HepG2 (cell line): ENCODE results near the gene ZDHHC16. TPM values are rescaled to one million over a fixed set of nuclear protein-coding genes. Genes with fewer than 3 reads are reported as not detected.
A peak's percentile ranks its signal among the peaks of the same experiment; 100 is the strongest.

ENCODE experiments used
- HNF4G ChIP-seq, 2 experiments: sonication (generic) in 1 of 2; formaldehyde crosslinking in 1 of 2; IDR thresholded peaks; 2 replicates each; pipeline versions ENCODE4 v1.4.0 to v1.6.1; 2011 to 2020; ENCODE audit warnings: borderline replicate concordance in 2 of 2, low read depth in 2 of 2, mild to moderate bottlenecking in 2 of 2, low read length in 1 of 2, missing genetic modification reagents in 1 of 2, moderate library complexity in 1 of 2
- NR2F1 ChIP-seq, 2 experiments: fragments of 450-650 bp in 1 of 2; formaldehyde crosslinking in 1 of 2; IDR thresholded peaks; 2 replicates each; pipeline versions ENCODE4 v1.5.0 to v1.6.1; 2016 to 2020; ENCODE audit warnings: mild to moderate bottlenecking in 1 of 2, missing compliant biosample characterization in 1 of 2, missing genetic modification reagents in 1 of 2, moderate library complexity in 1 of 2
- NR3C1 ChIP-seq: sonication (generic); formaldehyde crosslinking; IDR thresholded peaks from 2 replicates; pipeline ENCODE4 v1.4.0; 2020; ENCODE audit warnings: missing genetic modification reagents
- POLR2A ChIP-seq, 2 experiments: IDR thresholded peaks; 2 replicates each; pipeline ENCODE4 v1.6.1; 2011; ENCODE audit warnings: low read depth in 2 of 2, low read length in 2 of 2, mild to moderate bottlenecking in 1 of 2, moderate library complexity in 1 of 2; ENCODE audit not compliant: insufficient read depth in 1 of 2
- RFX5 ChIP-seq: IDR thresholded peaks from 2 replicates; pipeline ENCODE4 v1.6.1; 2011; ENCODE audit warnings: low read depth, low read length, improper control_type of control experiment
- SNAI1 ChIP-seq: sonication (generic); formaldehyde crosslinking; IDR thresholded peaks from 2 replicates; pipeline ENCODE4 v1.5.0; 2020; ENCODE audit warnings: mild to moderate bottlenecking, missing genetic modification reagents, borderline replicate concordance
- SOX6 ChIP-seq, 2 experiments: fragments of 450-650 bp in 1 of 2; sonication (generic) in 1 of 2; formaldehyde crosslinking in 1 of 2; IDR thresholded peaks; 2 replicates each; pipeline versions ENCODE4 v1.4.0 to v1.6.1; 2017 to 2020; ENCODE audit warnings: antibody characterized with exemption in 1 of 2, mild to moderate bottlenecking in 1 of 2, missing genetic modification reagents in 1 of 2
- ZFYVE20 ChIP-seq: sonication (generic); formaldehyde crosslinking; IDR thresholded peaks from 2 replicates; pipeline ENCODE4 v1.8.0; 2023; ENCODE audit warnings: low read depth, mild to moderate bottlenecking, moderate library complexity, missing genetic modification reagents, borderline replicate concordance
- ZNF496 ChIP-seq: sonication (generic); formaldehyde crosslinking; IDR thresholded peaks from 2 replicates; pipeline ENCODE4 v1.8.1; 2023; ENCODE audit warnings: mild to moderate bottlenecking, moderate library complexity, missing genetic modification reagents; ENCODE audit not compliant: insufficient replicate concordance
- polyA plus RNA-seq, 8 experiments: library from polyadenylated mRNA; depleted of rRNA in 3 of 8; stranded (reverse) in 7 of 8; unstranded in 1 of 8; fragments of >200 nt; fragmentation: Illumina TruSeq in 4 of 8; extraction: Trizol in 4 of 8; gene quantifications; 2 replicates each; pipeline versions ENCODE4 v1.2.1 to v1.2.3, GENCODE V29; 2011 to 2016; ENCODE audit warnings: low read depth in 4 of 8, missing spikeins in 1 of 8, mixed read lengths in 1 of 8; ENCODE audit not compliant: insufficient read depth in 1 of 8
- total RNA-seq, 5 experiments: library from RNA; depleted of rRNA; stranded (reverse); fragments of >200 nt; fragmentation: Illumina TruSeq; extraction: Trizol; gene quantifications; 2 replicates each; pipeline ENCODE4 v1.2.3, GENCODE V29; 2016; ENCODE audit warnings: low read depth in 1 of 5
- TF ChIP-seq, protein P1 (sequence below): sonication (generic); formaldehyde crosslinking; IDR thresholded peaks from 2 replicates; pipeline ENCODE4 v1.9.0; 2022; ENCODE audit warnings: low read depth, missing genetic modification reagents
- TF ChIP-seq, protein P2 (sequence below): sonication (generic); formaldehyde crosslinking; IDR thresholded peaks from 2 replicates; pipeline ENCODE4 v1.4.0; 2020; ENCODE audit warnings: missing genetic modification reagents
- TF ChIP-seq, protein P3 (sequence below): sonication (generic); formaldehyde crosslinking; IDR thresholded peaks from 2 replicates; pipeline ENCODE4 v1.8.1; 2023; ENCODE audit warnings: missing genetic modification reagents, inconsistent platforms, borderline replicate concordance
- TF ChIP-seq, protein P4 (sequence below): sonication (generic); formaldehyde crosslinking; IDR thresholded peaks from 2 replicates; pipeline ENCODE4 v1.4.0; 2020; ENCODE audit warnings: missing genetic modification reagents, borderline replicate concordance

ZDHHC16 gene
- total and polyA plus RNA-seq, 2 of the 13 experiments (the other 11 are each of a cell fraction or from before 2014, with no cell fraction given) = 40.8 to 41.8 TPM

DNA sequence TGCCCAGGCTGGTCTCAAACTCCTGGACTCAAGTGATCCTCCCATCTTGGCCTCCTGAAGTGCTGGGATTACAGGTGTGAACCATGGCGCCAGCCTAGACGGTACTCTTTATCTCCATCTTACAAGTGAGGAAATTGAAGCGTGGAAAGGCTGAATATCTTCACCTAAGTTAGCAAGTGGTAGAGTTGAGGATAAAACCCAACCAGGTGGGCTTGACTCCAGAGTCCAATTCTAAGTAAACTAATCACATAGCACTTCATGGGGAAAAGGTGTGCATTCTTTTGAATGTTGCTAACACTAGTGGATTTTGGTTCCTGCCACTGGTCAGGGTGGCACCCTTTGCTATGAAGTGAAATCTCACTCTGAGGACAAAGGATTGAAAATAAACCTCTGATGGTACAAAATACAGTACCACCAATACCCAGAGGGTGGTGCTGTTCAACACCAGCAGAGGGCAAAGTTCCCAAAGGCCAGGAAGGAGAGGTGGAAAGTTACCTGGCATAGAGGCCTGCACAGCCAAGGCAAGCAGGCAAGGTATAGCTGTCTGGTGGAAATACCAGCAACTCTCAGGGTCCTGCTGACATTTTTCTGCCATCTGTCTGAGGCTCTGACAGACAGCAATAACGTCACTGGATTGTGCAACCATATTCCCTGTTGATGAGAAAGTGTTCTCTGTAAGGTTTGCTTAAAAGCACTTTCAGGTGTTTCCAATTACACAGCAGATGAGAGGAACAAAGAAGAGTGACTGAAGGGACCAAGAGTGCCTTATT lies 17.6 kb downstream of the ZDHHC16 start (continued):
- TF ChIP-seq, protein P1, sequence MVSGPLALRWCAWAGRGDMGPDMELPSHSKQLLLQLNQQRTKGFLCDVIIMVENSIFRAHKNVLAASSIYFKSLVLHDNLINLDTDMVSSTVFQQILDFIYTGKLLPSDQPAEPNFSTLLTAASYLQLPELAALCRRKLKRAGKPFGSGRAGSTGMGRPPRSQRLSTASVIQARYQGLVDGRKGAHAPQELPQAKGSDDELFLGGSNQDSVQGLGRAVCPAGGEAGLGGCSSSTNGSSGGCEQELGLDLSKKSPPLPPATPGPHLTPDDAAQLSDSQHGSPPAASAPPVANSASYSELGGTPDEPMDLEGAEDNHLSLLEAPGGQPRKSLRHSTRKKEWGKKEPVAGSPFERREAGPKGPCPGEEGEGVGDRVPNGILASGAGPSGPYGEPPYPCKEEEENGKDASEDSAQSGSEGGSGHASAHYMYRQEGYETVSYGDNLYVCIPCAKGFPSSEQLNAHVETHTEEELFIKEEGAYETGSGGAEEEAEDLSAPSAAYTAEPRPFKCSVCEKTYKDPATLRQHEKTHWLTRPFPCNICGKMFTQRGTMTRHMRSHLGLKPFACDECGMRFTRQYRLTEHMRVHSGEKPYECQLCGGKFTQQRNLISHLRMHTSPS (CRISPR knock-in tag) = no peak; the same call in 1 of the 2 replicates
- no peak for TF ChIP-seq SNAI1 (CRISPR knock-in tag)
- no peak for TF ChIP-seq NR3C1 (CRISPR knock-in tag)
- TF ChIP-seq SOX6 (IDR thresholded peaks at IDR 0.05) = no peak
- 0 out of 2 replicates have a peak, but pooled peaks have one; percentile 15 for TF ChIP-seq SOX6 (CRISPR knock-in tag; IDR thresholded peaks at IDR 0.05)
- TF ChIP-seq, protein P2, sequence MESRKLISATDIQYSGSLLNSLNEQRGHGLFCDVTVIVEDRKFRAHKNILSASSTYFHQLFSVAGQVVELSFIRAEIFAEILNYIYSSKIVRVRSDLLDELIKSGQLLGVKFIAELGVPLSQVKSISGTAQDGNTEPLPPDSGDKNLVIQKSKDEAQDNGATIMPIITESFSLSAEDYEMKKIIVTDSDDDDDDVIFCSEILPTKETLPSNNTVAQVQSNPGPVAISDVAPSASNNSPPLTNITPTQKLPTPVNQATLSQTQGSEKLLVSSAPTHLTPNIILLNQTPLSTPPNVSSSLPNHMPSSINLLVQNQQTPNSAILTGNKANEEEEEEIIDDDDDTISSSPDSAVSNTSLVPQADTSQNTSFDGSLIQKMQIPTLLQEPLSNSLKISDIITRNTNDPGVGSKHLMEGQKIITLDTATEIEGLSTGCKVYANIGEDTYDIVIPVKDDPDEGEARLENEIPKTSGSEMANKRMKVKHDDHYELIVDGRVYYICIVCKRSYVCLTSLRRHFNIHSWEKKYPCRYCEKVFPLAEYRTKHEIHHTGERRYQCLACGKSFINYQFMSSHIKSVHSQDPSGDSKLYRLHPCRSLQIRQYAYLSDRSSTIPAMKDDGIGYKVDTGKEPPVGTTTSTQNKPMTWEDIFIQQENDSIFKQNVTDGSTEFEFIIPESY (CRISPR knock-in tag) = 0 out of 2 replicates have a peak, but pooled peaks have one; percentile 11
- TF ChIP-seq, protein P3, sequence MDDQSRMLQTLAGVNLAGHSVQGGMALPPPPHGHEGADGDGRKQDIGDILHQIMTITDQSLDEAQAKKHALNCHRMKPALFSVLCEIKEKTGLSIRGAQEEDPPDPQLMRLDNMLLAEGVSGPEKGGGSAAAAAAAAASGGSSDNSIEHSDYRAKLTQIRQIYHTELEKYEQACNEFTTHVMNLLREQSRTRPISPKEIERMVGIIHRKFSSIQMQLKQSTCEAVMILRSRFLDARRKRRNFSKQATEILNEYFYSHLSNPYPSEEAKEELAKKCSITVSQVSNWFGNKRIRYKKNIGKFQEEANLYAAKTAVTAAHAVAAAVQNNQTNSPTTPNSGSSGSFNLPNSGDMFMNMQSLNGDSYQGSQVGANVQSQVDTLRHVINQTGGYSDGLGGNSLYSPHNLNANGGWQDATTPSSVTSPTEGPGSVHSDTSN (CRISPR knock-in tag) = no peak
- TF ChIP-seq POLR2A (IDR thresholded peaks at IDR 0.05; ENCODE audit: insufficient read depth in 1 of 2, low read depth in 2 of 2, low read length in 2 of 2) = no peak
- TF ChIP-seq RFX5 = no peak
- TF ChIP-seq NR2F1 (CRISPR knock-in tag; IDR thresholded peaks at IDR 0.05) = peak in 1 of 2 experiments; percentile 57; a peak in 2 of 4 replicates
- no peak for TF ChIP-seq ZNF496 (CRISPR knock-in tag)
- peak; percentile 94 for TF ChIP-seq HNF4G (IDR thresholded peaks at IDR 0.05; ENCODE audit: borderline replicate concordance, low read depth, low read length)
- no peak for TF ChIP-seq HNF4G (CRISPR knock-in tag; IDR thresholded peaks at IDR 0.05; ENCODE audit: borderline replicate concordance, low read depth)
- TF ChIP-seq, protein P4, sequence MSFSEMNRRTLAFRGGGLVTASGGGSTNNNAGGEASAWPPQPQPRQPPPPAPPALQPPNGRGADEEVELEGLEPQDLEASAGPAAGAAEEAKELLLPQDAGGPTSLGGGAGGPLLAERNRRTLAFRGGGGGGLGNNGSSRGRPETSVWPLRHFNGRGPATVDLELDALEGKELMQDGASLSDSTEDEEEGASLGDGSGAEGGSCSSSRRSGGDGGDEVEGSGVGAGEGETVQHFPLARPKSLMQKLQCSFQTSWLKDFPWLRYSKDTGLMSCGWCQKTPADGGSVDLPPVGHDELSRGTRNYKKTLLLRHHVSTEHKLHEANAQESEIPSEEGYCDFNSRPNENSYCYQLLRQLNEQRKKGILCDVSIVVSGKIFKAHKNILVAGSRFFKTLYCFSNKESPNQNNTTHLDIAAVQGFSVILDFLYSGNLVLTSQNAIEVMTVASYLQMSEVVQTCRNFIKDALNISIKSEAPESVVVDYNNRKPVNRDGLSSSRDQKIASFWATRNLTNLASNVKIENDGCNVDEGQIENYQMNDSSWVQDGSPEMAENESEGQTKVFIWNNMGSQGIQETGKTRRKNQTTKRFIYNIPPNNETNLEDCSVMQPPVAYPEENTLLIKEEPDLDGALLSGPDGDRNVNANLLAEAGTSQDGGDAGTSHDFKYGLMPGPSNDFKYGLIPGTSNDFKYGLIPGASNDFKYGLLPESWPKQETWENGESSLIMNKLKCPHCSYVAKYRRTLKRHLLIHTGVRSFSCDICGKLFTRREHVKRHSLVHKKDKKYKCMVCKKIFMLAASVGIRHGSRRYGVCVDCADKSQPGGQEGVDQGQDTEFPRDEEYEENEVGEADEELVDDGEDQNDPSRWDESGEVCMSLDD = no peak
- TF ChIP-seq ZFYVE20 (CRISPR knock-in tag) = no peak
